Smooth muscle cell (in vitro differentiated cells): Measurements from ENCODE around the gene CAV1. TPM values are rescaled to one million over a fixed set of nuclear protein-coding genes. Genes with fewer than 3 reads are reported as not detected.

ENCODE experiments used
- DNase-seq: peaks from one replicate; lab custom pipeline; 2025; ENCODE audit not compliant: unreplicated experiment; lab: John Stamatoyannopoulos, UW
- H2AFZ ChIP-seq: fragments of 200-600 bp; sonication (generic); 2 replicates; pipeline ENCODE4 v1.6.0; 2016; ENCODE audit warnings: antibody characterized with exemption, low read depth, mild to moderate bottlenecking
- H3F3A ChIP-seq: fragments of 200-600 bp; sonication (generic); 2 replicates; pipeline ENCODE4 v1.6.0; 2017; ENCODE audit warnings: antibody characterized with exemption, low read depth
- H3K27ac ChIP-seq: fragments of 200-600 bp; sonication (generic); 2 replicates; pipeline ENCODE4 v1.5.1; 2016; ENCODE audit warnings: low read depth, mild to moderate bottlenecking
- H3K27me3 ChIP-seq: fragments of 200-600 bp; sonication (generic); 2 replicates; pipeline ENCODE4 v1.6.1; 2016; ENCODE audit warnings: low read depth, mild to moderate bottlenecking
- H3K36me3 ChIP-seq: fragments of 200-600 bp; sonication (generic); 2 replicates; pipeline ENCODE4 v1.5.1; 2016; ENCODE audit warnings: low read depth
- H3K4me1 ChIP-seq: fragments of 200-600 bp; sonication (generic); 2 replicates; pipeline ENCODE4 v1.5.1; 2016; ENCODE audit warnings: low read depth
- H3K4me2 ChIP-seq: fragments of 200-600 bp; sonication (generic); 2 replicates; pipeline ENCODE4 v1.6.0; 2016; ENCODE audit warnings: mild to moderate bottlenecking
- H3K4me3 ChIP-seq: fragments of 200-600 bp; sonication (generic); 2 replicates; pipeline ENCODE4 v1.5.1; 2016; ENCODE audit warnings: mild to moderate bottlenecking
- H3K79me2 ChIP-seq: fragments of 200-600 bp; sonication (generic); 2 replicates; pipeline ENCODE4 v1.6.0; 2016; ENCODE audit warnings: low read depth, mild to moderate bottlenecking
- H3K9ac ChIP-seq: fragments of 200-600 bp; sonication (generic); 2 replicates; pipeline ENCODE4 v1.6.0; 2016; ENCODE audit warnings: low read depth
- H3K9me3 ChIP-seq: fragments of 200-600 bp; sonication (generic); replicated peaks from 2 replicates; pipeline ENCODE4 v1.5.1; 2016; ENCODE audit warnings: low read depth
- H4K20me1 ChIP-seq: fragments of 200-600 bp; sonication (generic); 2 replicates; pipeline ENCODE4 v1.6.0; 2016; ENCODE audit warnings: low read depth
- CTCF ChIP-seq: fragments of 200-600 bp; sonication (generic); IDR thresholded peaks from 2 replicates; pipeline ENCODE4 v1.5.1; 2017; ENCODE audit warnings: borderline replicate concordance, mild to moderate bottlenecking, antibody characterized with exemption; ENCODE audit not compliant: insufficient read depth, poor library complexity, severe bottlenecking
- WGBS: methylation state at CpG from one replicate; pipeline ENCODE4 v1.1.7; 2016; ENCODE audit warnings: low lambda C conversion rate; 5-methylcytosine and 5-hydroxymethylcytosine counted together
- polyA plus RNA-seq: library from polyadenylated mRNA; unstranded; fragments of >200 nt; fragmentation: Nextera tagmentation; extraction: Ambion mirVana; gene quantifications from 2 replicates; pipeline ENCODE4 v1.2.1, GENCODE V29; 2016
- total RNA-seq: library from RNA; depleted of rRNA; stranded (reverse); fragments of >200 nt; gene quantifications from 2 replicates; pipeline ENCODE4 v1.2.3, GENCODE V29; 2014

Gene CAV1
- total RNA-seq = 63.4 and 84.7 TPM in 2 replicates
- 55.8 and 71.9 TPM in 2 replicates for polyA plus RNA-seq

GRCh38 chr7:116524609-116525297 is at the start of gene CAV1:
Gene CAV1 (plus strand): TSS chr7:116525036. CDS start chr7:116525063, 27 bp downstream.
- Histone ChIP-seq H3K27ac (peak within 1 kb of the TSS; percentile 77), H4K20me1 (no peaks in the 10 kb centered on the region), H3K27me3 (no peaks in the 10 kb centered on the region), H3K9ac (peak within 1 kb of the TSS; percentile 71), H3K9me3 (no peaks in the 10 kb centered on the region), H3F3A (no peaks in the 10 kb centered on the region), H3K36me3 (no peaks in the 10 kb centered on the region), H3K79me2 (peaks cover 9% of the 10 kb centered on the region), H3K4me2 (peak within 1 kb of the TSS; percentile 97), H3K4me3 (peak within 1 kb of the TSS; percentile 62), H3K4me1 (peaks cover 9% of the 10 kb centered on the region), H2AFZ (peak within 1 kb of the TSS; percentile 93)
- 1% methylated on average over 41 of the region's 42 CpGs for WGBS
- peak; percentile 42 for DNase-seq
- no peak for TF ChIP-seq CTCF

- WGBS = 89% methylated on average over 1 of the region's 1 CpG
- H3K27ac ChIP-seq = peak overlapping the region; percentile 17
Observed at GRCh38 chr7:116477625-116478024, 47.2 kb upstream of the CAV1 start.

GRCh38 chr7:116478834-116479233 is 46.0 kb upstream of the CAV1 start:
- no peak for DNase-seq
- Histone ChIP-seq H3K4me3 (no peak overlapping the region), H2AFZ (no peak overlapping the region), H3K27ac (no peak overlapping the region), H3K9ac (no peak overlapping the region), H3K79me2 (no peaks in the 10 kb centered on the region), H3K36me3 (no peaks in the 10 kb centered on the region), H3K27me3 (no peaks in the 10 kb centered on the region), H3K4me2 (no peak overlapping the region), H3F3A (no peaks in the 10 kb centered on the region), H3K9me3 (no peaks in the 10 kb centered on the region), H3K4me1 (no peaks in the 10 kb centered on the region), H4K20me1 (no peaks in the 10 kb centered on the region)
- no peak for TF ChIP-seq CTCF
- 86% methylated on average over 2 of the region's 2 CpGs for WGBS

More at GRCh38 chr7:116477625-116478024, 47.2 kb upstream of the CAV1 start:
- H2AFZ ChIP-seq = no peak overlapping the region
- H3K79me2 ChIP-seq = no peaks in the 10 kb centered on the region
- no peaks in the 10 kb centered on the region for H3F3A ChIP-seq
- H3K36me3 ChIP-seq = no peaks in the 10 kb centered on the region
- no peak for DNase-seq
- no peak overlapping the region for H3K9ac ChIP-seq
- H3K27me3 ChIP-seq = no peaks in the 10 kb centered on the region
- no peak overlapping the region for H3K4me3 ChIP-seq
- H4K20me1 ChIP-seq = no peaks in the 10 kb centered on the region
- H3K4me2 ChIP-seq = no peak overlapping the region
- no peaks in the 10 kb centered on the region for H3K9me3 ChIP-seq
- no peaks in the 10 kb centered on the region for H3K4me1 ChIP-seq
- TF ChIP-seq CTCF = no peak
